Measurements from ENCODE around the gene MAPKAPK3. TPM values are rescaled to one million over a fixed set of nuclear protein-coding genes. Genes with fewer than 3 reads are reported as not detected.

Gene MAPKAPK3
- total RNA-seq, 1 donor from 2014 or later = 50.5 TPM

DNA sequence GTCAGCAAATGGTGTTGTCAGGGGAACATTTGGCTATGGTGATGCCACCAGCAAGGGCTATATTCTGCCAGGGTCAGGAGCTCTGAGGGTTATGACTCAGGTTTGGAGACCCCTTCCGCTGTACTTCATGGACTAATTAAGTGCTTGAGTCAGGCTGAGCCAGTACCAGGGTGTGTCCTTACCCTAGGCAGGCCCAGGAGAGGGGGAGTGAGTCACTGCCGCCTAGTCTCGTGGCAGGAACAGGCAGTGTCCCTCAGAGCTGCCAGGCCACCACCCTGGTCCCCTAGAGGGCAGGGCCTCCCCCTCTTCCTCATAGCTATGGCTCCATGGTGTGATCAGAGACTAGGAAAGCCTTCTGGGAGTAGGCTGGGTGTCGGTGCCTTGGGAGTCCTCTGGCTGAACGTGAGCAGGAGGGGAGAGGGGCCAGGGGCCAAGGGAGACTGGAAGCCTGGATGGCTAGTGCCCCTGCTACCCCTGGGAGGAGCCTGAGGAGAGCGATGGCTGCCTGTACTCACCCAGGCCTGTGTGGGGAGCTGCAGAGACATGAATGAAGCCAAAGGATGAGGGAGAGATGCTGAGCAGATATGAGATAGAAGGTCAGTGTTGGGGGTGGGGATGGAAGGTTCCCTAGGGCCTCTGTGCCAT is 10.6 kb downstream of the MAPKAPK3 start:
- peak; percentile 89 for ATAC-seq

DNA sequence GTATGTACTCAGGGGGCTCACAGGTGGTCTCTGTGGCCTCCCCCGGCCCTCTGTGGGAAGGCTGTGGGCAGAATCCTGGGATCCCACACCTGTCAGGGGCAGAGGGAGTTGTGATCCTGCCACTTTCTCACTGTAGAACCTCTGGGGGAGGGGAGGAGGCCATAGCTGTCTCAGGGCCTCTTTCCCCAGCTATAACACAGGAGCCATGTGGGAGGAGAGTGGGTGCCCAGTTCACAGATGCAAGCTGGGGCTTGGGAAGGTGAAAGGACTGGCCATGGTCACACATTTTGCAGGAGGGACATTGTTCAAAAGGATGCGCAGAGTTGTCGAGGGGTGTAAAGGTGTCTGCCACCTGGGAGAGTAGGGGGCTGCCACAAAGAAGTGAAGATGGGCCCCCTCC is 11.7 kb downstream of the MAPKAPK3 start:
- ATAC-seq = no peak

DNA sequence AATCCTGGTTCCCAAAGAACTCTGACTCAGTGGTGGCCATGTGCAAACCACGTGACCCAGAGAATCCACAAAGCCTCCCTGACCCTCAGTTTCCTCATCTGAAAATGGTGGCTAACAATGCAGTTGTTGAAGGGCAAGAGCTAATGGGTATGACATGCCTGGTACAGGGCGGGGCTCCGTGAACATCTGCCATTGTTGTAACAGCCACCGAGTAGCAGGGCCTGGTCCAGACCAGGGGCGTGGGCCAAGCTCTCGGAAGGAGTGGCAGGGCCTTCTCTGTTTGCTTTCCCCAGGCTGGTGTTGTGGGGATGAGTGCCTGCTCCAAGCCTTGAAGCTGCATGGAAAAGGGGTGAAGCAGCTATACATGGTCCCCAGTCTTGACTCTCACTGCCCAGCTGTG is 13.4 kb downstream of the MAPKAPK3 start:
- ATAC-seq = peak; percentile 66

DNA sequence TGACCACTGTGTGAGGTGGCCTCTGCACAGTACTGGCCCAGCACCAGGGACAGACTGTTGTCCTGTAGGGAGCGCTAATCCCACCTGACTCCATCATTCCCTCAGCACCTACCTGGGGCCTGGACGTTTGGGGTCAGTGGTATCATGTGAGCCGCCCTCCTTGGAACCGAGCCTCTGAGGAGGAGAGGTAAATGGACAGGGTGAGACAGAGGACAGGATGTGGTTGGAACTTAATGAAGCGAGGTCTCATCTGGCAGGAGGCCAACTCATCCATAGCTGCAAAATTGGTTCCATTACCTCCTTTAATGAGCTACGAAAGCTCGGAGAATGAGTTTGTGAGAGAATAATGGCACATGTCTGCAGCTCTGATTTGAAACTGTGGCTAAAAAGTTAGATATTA is 13.9 kb downstream of the MAPKAPK3 start:
- ATAC-seq = no peak

DNA sequence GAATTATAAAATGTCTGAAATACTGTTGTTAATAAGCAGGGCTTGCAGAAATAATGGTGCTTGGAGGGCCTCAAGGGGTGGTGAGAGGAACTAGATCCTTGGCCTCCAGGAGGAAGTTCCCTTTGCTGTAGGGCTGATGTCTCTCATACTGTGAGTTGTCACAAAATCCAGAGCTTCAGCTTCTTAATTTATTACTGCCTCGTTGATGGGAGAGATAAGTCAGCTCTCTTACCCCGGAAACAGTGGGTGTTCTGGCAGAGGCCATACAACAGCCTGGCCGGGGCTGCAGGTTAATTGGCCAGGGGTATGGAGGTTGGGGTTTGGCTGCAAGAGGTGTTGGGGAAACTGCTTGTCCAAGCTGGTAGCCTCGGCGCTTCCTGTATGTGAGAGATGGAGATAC is 15.5 kb downstream of the MAPKAPK3 start:
- no peak for ATAC-seq

DNA sequence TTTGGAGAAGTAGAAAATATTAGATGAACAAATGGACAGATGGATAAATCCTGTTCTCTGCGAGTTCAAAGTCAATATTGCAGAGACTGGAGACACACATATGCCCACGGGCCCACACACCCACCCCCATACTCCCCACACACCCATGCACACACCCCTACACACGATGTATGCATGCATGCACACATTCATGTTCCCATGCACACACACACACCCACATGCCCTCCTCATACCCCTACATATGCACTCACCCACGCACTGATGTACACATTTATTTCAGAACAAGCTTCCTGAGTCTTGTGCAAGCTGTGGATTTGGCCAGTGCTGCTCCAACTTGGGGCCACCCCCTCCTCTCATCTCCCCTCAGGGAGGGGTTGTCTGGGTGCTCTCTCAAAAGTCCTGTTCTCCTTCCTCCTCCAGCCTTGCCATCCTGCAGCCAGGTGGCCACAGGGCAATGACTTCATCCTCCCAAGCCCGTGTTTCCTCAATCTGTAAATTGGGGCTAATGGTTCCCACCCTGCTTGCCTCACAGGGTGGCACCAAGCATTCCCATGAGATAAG is 16.4 kb downstream of the MAPKAPK3 start:
- ATAC-seq = no peak

DNA sequence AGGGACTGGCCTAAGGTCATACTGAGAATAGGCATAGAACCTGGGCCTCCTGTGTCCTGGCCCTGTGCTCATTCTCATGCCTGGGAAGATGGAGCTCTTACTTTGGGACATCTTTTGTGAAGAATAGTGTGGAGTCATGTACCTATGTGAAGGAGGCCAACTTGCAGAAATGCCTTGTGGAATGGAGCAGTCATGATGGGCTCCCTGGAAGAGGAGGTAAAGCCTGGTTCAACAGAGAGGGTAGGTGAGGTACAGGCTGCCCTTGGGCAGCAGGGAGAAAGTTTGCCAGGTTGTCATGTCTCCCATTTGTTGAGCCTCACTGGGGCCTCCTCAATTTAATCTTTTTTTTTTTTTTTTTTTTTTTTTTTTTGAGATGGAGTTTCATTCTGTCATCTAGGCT is 18.1 kb downstream of the MAPKAPK3 start:
- ATAC-seq = no peak

DNA sequence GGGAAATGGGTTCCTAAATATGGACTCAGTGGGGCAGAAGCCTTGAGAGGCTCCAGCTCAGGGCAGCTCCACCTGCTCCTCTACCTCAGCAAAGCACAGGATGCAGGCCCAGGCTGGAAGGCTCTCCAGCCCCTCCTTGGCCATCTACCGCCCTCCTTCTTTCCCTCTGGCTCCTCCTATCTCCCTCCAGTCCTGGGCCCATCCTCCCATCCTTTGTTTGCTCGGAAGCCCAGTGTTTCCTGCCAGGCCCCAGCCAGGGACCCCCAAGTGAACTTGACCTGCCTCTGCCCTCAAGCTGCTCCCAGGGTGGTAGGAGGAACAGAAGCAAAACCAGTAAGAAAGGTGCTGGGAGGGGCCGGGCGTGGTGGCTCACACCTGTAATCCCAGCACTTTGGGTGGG is 20.1 kb downstream of the MAPKAPK3 start:
- no peak for ATAC-seq

DNA sequence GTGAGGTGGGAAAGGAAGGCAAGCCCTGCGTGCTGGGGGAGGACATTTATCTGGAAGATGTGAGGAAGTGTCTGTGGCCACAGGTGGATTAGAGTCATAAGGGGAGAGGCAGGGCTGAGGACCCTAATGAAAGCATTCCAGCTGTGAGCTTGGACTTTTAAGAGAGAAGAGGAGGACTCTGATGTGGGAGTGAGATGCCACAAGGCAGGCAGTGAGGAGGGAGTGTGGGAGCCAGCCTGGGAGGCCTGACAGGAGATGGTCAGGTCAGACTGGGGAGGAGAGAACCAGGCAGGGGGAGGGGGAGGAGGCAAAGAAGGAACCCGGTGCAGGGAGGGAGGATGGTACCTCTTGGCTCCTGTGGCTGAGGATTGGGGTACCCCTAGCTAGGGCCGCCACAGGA is 21.0 kb downstream of the MAPKAPK3 start:
- ATAC-seq = no peak

DNA sequence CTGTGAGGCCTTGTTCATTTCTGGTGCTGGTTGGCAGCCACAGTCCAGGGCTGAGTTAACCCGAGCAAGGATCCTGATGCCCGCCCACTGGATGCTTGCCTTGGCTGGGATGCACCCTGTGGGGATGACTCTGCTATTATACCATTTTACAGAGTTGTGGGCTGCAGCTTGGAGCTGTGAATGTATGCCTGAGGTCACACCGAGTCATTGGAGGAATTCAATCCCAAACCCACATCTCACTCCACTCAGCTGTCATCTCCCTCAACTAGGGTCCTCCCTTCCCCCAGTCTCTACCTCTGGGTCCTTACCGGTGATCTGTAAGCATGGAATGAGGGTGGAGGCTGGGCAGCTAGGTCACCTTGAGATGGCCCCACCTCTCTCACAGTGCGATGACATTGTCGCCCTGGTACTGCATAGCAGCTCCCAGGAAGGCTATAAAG is 22.1 kb downstream of the MAPKAPK3 start:
- peak; percentile 15 for ATAC-seq

DNA sequence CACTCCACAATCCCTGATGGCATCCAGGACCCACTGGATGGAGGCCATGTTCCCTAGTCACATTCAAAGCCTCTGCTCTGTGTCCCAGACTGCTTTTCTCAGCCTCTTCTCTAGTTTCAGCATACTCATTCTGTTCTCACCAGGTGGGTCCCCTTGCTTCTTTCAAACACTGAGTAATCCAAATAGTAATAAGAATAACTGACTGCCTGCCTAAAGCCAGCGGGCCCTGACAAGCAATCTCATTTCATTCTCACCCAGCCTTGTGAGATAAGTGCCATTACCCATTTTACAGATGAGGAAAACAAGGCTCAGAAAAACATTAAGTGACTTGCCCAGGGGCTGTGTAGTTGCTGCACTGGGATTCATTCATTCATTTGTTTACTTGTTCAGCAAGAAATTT is 25.4 kb downstream of the MAPKAPK3 start:
- ATAC-seq = no peak

DNA sequence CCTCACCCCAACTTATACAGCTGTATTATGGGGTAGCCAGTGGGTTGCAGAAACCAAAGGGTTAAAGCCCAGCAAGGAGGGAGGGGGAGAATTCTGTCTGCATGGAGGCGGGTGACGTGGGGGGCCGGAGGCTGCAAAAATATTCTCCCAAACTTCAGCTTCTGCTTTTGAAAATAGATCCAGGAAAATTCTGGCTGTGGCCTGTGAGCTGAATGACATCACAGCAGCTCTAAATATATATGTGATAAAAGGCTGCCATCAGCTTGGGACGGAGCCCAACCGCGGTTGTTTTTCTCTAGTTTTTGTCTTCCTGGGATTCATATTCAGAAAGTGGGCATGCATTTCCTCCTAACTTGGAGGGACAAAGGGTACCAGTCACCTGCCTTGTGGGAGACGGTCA is 27.6 kb downstream of the MAPKAPK3 start:
- no peak for ATAC-seq

DNA sequence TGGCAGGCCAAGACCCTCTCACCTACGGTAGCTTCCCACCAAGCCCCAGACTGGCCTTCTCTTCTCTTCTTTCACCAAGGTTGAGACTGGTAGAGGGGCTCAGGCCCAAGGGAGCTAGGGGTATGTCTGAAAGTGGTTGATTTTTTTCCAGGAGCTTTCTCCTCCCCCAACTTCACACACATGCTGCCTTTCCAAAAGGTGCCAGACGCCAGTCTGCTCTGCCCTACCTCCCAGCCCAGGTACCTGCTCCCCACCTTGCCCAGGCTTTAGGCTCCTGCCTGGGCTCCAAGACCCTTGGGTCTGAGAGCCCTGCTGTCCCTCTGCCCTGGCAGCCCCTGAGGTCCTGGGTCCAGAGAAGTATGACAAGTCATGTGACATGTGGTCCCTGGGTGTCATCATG is 28.4 kb downstream of the MAPKAPK3 start:
- no peak for ATAC-seq

DNA sequence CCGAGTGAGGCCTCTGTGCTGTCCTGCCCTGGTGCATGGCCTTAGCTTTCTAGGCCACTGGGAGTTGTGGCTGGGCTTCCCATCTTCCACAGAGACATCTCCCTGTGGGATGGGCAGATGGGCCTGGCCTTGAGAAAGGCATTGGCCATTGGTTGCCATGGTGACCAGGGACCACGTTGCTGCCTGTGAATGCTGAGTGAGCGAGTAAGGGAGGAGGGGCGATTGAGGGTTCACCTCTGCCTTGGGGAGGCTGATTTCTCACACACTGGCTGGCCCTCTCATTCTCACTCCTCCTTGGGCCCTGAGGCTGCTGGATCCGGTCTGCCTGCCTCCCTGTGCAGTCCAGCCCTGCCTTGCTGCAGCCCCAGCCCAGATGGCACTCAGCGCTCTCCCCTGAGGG is 31.4 kb downstream of the MAPKAPK3 start:
- ATAC-seq = no peak

DNA sequence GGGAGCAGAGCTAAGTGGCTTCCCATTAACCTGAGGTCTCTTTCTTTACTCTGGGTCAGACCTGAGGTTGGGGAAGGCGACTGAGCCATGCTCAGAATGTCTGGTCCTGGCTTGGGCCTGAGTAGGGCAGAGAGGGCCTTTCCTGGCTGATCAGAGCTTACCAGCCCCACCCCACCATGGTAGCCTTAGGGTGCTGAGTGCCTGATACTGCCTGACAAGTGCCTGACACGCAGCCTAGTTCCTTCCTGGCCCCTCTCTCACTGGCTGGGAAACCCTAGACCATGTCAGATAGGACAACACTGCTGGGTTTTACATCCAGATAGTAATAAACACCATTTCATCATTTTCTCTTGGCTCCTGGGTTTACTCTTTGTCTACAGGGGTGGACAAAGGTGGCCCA is 32.0 kb downstream of the MAPKAPK3 start:
- ATAC-seq = no peak

DNA sequence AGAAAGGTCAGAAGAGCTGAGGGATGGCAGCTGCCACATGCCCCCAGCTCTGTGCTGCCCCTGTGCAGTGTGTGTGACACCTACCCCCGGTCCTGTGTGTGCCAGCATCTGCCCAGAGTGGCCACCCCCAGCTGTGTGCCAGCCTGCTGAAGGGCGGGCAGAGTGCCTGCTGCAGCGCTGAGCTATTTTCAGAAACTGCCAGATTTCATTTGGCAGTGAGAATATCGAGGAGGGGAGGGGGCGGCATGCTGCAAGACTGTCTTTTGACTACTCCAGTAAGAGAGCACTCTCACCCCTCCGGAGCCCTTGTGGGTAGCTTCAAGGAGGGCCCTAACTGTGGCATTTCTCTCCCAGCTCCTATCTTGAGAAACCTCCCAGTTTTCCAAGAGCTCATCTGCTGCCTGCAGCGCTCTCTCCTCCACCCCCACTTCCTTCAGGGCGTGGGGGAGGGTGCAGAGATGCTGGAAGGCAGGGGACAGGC is 32.5 kb downstream of the MAPKAPK3 start:
- ATAC-seq = no peak

DNA sequence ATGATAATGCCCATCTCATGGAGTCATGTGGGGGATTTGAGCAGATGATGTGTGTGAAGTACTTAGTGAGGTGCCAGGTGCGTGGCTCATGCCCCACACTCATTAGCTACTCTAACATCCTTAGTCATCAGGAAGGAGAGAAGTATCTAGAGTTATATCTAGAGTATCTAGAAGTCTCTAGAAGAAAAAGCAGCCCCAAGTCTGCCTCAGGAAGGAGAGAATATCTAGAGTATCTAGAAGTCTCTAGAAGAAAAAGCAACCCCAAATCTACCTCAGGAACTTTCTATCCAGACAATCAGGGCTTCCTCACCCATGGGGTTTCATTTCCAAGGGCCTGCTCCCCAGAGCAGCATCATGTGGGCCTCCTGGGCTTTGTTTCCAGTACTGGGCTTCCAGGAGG is 33.1 kb downstream of the MAPKAPK3 start:
- ATAC-seq = no peak

DNA sequence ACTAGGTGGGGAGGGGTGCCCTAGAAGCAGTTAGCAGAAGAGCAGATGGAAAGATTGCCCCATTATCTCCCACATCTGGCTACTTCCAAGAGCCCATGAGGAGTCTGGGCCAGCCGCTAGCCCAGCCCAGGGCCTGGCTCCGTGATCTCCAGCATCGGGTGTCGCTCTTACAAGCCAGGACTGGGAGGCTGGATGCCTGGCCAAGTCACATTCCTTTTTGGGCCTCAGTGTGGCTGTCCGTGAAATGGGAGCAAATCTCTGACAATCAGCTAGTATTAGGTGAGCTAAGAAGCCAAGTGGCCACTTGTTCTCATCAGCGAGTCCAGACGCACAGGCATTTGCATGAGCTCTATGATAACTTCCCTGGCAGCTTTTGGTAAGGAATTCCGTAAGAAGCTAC is 34.5 kb downstream of the MAPKAPK3 start:
- ATAC-seq = no peak

DNA sequence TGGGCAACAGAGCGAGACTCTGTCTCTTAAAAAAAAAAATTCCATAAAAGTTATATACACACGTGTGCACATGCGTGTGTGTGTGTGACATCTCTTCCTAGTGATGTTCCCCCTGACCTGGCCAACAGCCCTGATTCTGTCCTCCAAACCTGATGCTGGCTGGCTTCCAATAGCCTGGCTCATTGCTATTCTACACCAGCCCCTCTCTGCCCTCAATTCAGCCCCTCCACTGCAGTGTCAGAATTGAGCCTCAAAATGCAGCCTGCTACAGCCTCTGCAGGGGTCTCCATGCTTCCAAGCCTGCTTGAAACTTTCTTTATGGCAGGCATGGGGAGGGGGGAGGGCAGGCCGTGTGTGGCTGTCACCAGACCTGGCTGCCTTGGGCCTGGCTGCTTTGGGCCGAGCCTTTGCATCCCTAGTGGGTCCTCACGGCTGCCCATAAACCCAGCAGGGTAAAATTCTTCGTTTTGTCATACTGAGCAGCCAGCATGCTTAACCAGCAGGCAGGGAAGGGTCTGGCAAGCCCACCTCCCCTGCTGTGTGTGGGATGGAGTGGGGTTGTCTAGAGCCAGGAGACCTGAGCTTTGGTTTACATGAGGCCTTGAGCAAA is 35.1 kb downstream of the MAPKAPK3 start:
- no peak for ATAC-seq

DNA sequence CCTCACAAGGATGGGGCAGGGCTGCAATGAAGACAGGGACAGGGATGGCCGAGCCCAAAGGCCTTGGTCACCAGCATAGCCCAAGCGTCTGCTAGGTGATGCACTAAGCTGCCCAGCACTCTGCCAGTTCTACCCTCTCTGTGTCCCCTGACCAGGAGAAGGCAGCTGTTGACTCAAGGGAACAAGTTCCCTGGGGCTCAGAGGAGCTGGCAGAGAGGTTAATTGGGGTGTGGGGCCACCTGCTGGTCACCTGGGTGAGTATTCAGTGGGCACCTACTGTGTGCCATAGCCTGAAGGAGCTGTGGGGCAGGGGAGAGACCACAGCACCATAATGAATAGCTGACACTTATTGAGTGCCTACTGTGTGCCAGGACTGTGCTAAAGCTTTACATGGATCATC is 35.8 kb downstream of the MAPKAPK3 start:
- peak; percentile 36 for ATAC-seq

DNA sequence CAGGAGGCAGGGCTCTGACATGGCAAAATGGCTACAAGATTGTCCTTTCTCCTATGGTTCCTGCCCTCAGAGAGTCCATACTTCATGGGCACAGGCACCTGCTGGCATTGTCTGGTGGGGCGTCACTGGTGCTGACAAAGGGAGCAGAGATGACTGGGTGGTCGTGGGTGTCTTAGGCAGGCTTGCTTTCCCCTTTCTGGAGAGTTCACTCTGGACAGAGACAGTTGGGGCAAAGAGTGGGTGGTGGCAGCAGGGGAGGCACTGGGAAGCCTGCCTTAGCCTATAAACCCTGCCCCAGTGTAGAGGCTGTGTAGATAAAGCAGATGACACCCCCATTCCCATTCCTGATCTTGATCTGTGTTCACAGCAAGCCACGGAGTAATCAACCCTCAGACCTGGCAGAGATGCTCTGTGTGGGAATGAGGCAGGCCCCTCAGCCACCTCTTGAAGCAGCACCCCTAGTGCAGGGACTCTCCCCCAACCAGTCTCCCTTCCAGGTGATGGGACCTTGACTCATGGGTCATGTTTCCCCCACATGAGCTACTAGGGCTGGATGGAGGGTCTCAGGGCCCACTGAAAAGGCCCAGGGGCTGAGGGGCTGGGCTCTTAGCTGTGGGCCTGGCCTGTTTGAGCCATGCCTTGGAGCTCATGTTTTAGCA is 37.1 kb downstream of the MAPKAPK3 start:
- no peak for ATAC-seq

DNA sequence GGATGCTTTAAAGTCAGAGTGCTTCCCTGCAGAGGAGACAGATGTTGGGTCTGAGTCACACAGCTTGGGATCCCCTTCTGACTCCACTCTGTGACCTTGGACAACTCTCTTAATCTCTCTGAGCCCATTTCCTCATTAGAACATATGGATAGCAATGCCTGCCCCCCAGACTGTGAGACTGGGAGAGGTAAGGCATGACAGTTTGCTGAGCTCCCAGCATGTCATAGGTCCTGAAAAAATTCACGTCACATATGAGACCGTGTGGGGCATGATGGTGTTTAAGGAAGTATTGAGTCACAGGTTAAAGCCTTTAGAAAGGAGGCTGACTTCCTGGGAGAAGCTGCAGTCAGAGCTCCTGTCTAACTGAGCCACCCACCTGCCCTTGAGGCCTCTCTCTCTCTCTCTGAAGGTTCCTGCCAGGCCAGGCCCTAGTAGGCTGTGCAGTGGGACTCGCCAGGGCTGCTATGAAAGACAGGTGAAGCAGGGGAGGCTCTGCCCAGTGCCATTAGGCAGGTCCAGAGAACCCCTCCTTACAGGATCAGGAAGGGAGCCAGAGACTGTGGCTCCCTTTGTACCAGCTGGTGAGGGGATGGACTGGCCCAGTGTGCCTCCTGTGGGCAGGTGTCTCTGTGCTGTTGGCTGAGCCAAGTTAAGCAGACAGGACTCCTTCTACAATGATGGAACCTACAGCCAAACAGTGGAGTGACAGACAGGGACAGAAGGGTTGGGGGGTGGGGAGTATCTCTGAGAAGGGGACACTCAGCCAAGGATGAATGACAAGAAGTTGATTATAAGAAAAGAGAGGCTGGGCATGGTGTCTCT is 38.3 kb downstream of the MAPKAPK3 start:
- ATAC-seq = peak; percentile 74

All from esophagus mucosa (tissue), 1 donor.